HG02678 (cell line): Measurements from ENCODE around the gene TMCC1.
"Not testable (repeated sequence)": the region's sequence is repeated elsewhere in the genome, so short reads cannot be mapped to it uniquely, and the experiment has no call there.

Source experiments
- ATAC-seq: cut with Tn5 transposase; IDR thresholded peaks from one replicate; pipeline ENCODE4 v1.9.1; 2021; ENCODE audit warnings: mild to moderate bottlenecking, moderate library complexity; ENCODE audit not compliant: unreplicated experiment

Gene TMCC1

DNA sequence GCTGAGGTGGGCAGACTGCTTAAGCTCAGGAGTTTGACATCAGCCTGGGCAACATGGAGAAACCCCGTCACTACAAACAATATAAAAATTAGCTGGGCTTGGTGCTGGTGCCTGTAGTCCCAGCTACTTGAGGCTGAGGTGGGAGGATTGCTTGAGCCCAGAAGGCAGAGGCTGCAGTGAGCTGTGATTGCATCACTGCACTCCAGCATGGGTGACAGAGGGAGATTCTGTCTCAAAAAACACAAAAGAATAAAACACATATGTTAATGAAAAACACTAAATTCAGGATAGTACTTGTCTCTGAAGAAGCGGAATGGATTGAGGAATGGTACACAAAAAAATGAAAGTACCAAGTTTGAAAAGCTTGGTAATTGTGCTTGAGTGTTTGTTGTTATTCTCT is 159.1 kb downstream of the TMCC1 start:
- ATAC-seq: no peak

DNA sequence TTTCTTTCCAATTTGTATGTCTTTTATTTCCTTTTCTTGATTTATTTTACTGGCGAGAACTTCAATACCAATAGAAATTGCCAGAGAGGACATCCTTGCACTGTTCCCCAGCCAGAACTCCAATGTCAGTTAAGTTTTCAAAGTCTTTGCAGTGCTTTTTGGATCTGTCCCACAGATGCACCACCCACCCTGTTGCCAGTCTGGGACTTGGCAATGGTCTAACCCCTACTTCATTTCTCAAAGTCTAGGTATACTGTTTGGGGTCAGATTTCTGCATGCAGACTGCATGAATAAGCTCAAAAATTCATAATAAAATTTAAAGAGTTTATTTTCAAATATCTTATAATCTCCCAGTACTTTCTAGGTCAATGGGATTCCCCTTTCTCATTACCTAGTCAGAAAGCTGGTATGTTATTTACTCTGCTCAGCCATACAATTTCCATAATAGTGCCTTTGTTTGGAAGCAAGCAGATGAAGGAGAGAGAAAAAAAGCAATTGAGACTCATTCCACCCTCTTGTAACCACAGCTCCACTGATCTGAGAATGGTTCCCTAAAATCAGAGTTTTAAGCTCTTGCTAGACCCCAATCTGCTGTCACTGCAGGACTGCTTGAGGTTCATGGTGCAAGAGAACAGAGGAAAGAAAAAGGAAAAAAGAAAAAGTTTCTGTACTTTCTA is 161.2 kb downstream of the TMCC1 start:
- no peak for ATAC-seq

DNA sequence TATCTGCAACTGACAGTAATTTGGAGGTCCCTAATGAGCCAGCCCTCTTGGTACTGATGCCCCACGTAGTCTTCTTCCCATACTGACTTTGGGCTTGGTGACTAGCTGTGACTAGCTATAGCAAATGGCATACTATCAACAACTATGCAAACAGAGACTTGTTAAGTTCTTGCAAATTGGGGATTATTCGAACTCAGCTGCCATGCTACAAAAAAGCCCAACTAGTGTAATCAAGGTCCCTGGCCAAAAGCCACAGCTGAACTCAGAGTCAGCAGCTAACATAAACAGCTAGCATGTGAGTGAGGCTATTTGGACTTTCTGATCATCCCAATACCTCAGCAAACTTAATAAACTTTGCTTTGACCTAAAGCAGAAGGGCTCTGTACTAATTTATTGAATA is 165.8 kb downstream of the TMCC1 start:
- no peak for ATAC-seq

DNA sequence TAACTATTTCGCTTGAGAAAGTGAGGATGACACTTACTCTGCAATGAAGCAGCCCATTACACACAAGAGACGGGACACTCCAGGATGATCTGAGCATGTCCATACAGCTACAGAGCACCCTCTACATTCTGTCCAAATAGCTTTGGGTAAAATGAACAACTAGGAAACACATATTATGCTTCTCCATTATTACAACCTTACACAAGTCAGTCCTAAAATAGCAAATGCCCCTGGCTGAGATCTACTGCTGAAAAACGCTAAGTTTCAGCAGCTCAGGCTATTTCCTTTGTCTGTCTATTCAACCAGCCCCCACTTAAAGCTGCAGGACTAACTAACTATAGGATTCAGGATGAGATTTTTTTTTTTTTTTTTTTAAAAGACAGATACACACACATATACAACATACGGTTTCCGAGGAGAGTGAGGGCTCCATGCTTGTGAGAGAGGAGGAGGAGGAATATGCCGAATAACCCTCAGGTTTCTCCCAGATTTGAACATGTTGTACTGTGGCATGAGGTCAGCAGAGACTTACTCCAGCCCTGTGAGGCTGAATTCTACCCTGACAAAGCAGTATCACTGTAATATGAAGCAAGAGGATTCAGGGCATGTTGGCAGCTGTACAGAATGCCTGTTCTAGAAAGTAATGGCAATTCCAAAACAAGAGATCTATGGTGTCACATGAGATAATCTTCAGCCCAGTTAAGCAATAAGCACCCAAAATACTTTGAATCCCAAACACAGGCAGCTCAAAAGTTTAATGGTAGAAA is 169.8 kb downstream of the TMCC1 start:
- ATAC-seq: no peak

DNA sequence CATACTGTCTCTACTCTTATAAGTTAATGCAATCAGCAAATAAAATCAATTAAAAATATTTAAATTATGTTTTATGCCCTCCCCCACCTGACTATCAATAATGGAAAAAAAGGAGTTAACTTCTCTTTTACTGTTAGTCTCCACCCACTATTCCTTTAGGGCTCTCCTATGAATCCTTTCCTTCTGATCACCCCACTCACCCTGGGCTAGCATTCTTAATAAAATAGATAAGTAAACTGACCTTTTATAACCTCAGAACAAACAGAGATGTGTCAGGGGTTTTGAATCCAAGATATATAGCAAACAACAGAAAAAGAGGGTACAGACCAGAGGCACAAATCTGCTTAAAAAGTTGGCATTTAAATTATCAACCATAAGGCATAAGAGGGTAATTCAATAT is 171.0 kb downstream of the TMCC1 start:
- no peak for ATAC-seq

DNA sequence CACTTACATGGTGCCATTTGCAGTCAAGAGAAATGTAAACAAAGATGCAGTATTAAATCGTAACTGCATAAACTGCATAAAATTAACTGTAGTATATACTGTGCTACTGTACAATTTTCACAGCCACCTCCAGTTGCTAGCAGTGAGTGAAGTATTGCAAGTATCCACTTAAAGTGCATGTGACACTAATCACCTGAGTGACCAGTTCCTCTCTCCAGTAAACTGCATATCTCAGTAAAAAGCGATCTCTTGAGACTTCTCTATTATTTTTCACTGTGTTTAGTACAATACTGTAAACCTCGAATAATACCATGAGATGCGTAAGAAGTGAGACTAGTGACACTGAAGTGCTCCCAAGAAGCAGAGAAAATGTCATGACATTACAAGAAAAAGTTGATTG is 175.3 kb downstream of the TMCC1 start:
- no peak for ATAC-seq

DNA sequence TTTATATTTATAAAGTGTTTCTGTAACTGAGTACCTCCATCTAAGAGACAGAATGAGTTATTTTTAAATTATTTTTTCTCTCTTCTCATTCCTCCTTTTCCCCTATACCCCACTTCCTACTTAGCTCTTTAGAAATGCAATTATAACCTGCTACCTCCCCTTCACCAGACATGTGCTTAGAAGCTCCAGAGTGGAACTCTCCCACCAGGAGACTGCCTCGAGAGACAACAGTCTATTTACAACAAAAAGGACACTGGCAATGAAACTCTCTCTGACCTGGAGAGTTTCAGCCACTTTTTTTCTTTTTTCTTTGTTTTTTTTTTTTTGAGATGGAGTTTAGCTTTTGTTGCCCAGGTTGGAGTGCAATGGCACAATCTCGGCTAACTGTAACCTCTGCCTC is 177.7 kb downstream of the TMCC1 start:
- no peak for ATAC-seq

DNA sequence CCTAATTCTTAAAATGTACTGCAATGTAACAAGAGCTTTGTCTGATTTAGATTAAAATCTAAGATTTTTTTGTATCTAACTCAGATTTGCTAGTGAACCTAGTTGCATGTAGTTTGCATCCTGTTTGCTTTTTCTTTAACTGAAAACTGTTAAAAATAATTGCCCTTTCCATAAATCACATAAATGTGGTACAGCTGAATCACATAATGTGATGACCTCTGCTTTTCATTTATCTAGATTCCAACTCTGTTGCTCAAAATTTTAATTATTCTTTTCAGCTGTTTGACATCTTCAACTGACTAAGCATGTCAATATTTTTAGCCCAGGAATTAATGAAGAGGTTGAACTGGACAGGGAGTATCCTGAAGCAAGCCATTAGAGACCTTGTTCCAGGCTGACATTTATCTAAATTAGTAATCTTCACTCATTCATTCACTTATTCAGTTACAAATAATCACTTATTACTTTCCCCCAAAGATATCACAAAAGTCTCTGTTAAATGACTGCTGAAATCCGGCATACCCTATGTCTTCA is 185.1 kb downstream of the TMCC1 start:
- ATAC-seq: no peak

DNA sequence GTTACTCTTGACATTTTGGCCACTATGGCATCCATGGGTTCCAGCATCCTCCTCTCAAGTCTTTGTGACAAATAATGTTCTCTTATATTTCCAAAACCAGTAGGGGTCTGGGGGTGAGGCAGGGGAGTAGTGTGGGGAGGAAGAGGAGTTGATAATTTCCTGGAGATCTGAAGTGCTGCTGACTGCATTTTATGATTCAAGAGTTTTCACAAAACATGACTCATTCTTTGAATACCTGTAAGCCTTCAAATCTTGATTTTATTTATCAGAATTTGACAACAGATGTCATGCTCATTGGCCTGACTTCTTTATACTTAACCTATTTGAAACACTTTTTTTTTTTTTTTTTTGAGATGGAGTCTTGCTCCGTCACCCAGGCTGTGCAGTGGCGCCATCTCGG is 188.2 kb downstream of the TMCC1 start:
- no peak for ATAC-seq

DNA sequence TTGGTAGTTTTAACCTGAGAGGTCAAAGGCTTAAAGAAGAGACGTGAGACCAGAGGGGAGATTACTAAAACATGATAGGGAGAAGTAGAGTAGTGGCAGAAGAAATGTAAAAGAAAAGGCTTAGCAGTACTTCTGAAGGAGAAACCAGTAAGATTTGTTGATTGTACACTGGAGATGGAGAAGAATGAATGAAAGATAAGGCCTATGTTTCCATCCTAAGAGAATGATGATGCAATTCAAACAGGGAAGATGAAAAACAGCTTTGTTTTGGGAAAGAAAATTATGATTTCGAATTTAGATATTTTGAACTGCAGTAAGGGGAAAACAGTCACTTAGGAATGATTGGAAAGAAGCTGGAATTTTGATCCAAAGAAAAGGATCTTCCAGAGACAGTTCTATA is 189.6 kb downstream of the TMCC1 start:
- ATAC-seq: no peak

DNA sequence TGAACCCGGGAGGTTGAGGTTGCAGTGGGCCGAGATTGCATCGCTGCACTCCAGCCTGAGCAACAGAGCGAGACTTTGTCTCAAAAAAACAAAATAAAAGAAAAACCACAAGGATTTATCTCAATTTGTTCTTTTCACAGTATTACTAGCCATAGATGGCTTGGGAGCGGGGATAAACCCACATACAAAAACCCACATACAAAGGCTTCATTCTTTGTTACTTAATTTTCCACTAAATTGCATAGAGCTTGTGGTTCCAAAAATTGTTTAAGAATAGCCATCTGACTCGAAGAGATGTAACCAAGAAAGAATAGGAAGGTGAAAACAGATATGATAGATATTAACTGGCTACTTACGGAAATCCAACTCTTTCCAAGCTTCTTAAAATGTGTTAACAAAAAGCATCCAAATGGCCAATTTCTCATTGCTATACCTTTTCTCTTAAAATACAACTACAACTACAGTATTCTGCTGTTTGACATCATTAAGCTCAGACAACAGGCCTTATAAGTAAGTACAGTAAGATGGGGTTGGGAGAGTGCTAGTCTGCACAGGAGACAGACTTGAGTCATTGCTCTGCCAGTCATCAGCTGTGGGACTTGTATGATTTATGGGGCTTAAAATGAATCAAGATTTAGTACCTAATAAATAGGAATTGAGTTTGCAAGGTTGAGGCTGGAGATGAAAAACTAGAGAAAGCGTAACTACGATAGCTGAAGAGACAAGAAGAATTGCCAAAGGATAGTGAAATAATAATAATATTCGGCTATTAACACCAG is 190.4 kb downstream of the TMCC1 start:
- ATAC-seq: no peak

DNA sequence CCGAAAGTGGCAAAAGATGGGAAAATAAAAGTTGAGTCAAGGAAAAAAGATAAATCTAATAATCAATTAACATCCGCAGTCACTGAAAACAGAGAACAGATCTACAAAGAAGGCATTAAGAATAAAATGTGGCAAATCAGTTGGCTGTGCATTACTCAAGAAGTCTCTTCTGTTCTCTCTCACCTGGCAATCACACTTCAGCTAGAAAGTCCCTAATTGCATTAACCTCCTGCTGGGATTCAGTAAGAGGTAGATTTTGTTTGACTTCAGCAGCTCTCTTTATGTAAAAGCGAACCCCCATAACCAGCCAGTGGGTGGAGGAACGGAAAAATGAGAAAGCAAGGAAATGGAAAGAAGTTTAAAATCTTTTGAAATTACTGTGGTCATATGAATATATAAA is 192.3 kb downstream of the TMCC1 start:
- no peak for ATAC-seq

DNA sequence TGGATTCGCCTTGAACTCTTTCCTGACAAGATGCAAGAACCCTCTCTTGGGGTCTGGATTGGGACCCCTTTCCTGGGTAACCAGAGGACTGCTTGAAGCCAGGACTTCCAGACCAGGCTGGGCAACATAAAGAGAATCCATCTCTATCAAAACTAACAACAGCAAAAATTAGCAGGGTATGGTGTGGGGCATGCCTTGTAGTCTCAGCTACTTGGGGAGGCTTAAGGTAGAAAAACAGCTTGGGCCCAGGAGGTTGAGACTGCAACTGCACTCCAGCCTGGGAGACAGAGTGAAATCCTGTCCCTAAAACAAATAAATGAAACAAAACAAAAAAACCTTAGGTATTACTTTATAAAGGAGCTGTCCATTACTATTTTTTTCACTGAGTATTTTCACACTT is 193.9 kb downstream of the TMCC1 start:
- no peak for ATAC-seq

DNA sequence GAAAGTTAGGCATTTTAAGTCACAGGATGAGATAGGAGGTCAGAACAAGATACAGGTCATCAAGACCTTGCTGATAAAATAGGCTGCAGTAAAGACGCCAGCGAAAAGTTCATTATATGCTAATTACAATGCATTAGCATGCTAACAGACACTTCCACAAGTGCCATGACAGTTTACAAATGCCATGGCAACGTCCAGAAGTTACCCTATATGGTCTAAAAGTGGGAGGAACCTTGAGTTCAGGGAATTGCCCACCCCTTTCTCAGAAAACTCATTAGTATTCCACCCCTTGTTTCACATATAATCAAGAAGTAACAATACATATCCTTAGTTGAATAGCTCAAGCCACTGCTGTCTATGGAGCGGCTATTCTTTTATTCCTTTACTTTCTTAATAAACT is 194.3 kb downstream of the TMCC1 start:
- ATAC-seq: no peak

DNA sequence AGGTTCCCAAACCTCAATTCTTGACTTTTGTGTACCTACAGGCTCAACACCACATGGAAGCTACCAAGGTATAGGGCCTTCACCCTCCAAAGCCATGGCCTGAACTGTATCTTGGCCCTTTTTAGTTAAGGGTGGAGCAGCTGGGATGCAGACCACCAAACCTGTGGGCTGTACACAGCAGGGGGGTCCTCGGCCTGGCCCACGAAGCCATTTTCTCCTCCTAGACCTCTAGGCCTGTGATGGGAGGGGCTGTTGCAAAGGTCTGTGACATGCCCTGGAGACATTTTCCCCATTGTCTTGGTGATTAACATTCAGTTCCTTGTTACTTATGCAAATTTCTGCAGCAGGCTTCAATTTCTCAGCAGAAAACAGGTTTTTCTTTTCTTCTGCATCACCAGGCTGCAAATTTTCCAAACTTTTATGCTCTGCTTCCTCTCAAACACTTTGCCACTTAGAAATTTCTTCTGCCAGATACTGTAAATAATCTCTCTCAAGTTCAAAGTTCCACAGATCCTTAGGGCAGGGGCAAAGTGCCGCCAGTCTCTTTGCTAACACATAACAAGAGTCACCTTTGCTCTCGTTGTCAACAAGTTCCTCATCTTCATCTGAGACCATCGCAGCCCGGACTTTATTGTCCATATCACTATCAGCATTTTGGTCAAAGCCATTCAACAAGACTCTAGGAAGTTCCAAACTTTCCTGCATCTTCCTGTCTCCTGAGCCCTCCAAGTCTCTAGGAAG is 196.1 kb downstream of the TMCC1 start:
- ATAC-seq: no peak

DNA sequence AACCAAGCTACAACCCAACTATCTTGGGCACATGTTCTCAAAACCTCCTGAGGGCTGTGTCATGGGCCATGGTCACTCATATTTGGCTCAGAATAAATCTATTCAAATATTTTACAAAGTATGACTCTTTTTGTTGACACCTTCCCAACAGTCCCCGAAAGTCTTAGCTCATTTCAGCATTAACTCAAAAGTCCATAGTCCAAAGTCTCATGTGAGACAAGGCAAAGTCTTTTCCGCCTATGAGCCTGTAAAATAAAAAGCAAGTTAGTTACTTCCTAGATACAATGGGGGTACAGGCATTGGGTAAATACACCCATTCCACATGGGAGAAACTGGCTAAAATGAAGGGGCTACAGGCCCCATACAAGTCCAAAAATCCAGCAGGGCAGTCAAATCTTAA is 197.1 kb downstream of the TMCC1 start:
- ATAC-seq: not testable (repeated sequence)

DNA sequence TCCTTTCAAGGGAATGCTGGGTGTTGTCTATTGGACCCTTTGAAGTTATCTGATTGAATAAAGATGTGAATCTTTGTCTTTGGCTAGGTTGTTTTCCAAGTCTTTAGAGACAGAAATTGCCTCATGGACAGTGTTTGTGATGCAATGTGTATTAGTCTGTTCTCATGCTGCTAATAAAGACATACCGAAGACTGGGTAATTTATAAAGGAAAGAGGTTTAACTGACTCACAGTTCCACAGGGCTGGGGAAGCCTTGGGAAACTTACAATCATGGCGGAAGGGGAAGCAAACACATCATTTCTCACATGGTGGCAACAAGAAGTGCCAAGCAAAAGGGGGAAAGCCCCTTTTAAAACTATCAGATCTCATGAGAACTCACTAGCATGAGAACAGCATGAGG is 198.3 kb downstream of the TMCC1 start:
- no peak for ATAC-seq

DNA sequence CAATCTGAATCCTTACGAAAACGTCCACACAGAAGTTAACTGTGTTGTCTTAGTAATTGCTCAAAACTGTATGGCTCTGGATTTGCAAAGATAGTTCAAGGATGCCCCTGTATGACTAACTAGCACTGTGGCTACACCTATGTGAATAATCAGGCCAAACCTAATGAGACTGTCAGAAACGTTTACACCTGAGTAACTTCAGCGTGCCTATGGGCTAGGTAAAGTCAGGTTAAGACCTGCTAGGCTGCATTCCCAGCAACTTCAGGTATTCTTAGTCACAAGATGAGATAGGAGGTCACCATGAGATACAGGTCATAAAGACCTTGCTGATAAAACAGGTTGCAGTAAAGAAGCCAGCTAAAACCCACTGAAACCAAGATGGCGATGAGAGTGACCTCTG is 199.3 kb downstream of the TMCC1 start:
- no peak for ATAC-seq

DNA sequence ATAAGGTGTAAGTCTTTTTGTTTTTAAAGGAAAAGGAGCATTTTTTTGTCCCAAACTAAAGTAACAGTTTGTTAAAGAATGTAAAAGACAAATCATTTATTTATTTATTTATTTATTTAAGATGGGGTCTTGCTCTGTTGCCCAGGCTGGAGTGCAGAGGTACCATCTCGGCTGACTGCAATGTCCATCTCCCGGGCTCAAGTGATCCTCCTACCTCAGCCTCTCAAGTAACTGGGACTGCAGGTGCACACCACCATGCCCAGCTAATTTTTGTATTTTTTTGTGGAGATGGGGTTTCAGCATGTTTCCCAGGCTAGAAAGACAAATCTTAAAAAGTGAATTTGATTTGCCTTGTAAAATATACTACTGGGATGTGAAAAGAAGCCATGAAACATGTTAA is 200.8 kb downstream of the TMCC1 start:
- ATAC-seq: no peak

DNA sequence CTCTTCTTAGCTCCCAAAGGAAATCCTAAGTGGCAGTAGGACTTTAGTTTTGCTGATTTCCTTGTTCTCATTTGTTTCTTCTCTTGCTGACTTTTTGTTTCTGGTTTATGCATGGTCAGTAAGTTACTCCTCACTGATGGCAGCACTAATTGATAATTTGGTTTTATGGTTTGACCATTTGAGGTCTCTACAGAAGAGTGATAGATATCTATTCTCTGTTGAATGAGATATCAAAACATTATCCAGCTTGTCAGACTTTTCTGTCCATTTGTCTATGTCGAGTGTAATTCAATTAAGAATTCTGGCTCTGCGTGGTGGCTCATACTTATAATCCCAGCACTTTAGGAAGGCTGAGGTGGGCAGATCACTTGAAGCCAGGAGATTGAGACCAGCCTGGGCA is 202.5 kb downstream of the TMCC1 start:
- ATAC-seq: no peak

DNA sequence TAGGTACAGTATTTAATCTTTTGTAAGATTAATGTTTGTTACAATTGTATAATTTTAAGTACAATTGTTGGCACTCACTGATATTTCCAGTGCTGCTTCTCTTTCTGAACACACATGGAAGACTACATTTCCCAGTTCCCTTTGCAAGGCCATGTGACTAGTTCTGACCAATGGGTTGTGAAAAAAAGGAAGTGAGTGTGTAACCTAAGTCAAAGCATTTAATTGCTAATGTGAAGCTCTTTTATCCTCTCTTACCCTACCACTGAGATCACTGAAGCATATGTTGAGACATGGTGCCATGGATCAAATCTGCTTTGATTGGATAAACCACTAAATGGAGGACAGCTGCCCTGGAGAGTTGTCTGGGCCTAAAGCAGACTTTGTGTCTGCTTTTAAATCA is 203.1 kb downstream of the TMCC1 start:
- ATAC-seq: peak; percentile 77
